B cell (primary cell): ENCODE data around the gene STX8.

Source experiments
- EZH2 ChIP-seq: IDR thresholded peaks from 2 replicates; pipeline ENCODE4 v1.6.1; 2012; ENCODE audit warnings: borderline replicate concordance, low read depth, mild to moderate bottlenecking, moderate library complexity, low read length; ENCODE audit not compliant: insufficient read depth, poor library complexity, severe bottlenecking
- TF ChIP-seq, protein P1 (sequence below): fragments of 200-600 bp; IDR thresholded peaks from one replicate; pipeline ENCODE4 v1.8.0; 2022; ENCODE audit warnings: antibody characterized with exemption, mild to moderate bottlenecking

DNA sequence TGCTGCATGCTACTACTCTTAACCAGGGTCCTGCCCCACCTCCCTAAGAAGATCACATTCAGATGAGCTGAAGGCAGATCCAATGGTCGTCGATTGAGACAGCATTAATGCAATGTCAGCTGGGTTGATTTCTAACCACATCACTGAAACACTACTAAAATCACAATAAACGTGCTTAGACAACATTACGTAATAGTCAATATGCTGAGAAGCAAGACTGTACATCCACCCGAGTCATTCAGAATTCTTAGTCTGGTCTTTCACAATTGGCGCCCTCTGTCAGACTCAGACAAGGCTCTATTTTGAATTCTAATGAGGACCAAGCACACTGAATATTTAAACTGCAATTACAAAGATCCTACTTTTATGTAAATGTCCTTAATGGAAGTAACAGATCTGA, 205.2 kb downstream of the STX8 start:
- TF ChIP-seq, protein P1, sequence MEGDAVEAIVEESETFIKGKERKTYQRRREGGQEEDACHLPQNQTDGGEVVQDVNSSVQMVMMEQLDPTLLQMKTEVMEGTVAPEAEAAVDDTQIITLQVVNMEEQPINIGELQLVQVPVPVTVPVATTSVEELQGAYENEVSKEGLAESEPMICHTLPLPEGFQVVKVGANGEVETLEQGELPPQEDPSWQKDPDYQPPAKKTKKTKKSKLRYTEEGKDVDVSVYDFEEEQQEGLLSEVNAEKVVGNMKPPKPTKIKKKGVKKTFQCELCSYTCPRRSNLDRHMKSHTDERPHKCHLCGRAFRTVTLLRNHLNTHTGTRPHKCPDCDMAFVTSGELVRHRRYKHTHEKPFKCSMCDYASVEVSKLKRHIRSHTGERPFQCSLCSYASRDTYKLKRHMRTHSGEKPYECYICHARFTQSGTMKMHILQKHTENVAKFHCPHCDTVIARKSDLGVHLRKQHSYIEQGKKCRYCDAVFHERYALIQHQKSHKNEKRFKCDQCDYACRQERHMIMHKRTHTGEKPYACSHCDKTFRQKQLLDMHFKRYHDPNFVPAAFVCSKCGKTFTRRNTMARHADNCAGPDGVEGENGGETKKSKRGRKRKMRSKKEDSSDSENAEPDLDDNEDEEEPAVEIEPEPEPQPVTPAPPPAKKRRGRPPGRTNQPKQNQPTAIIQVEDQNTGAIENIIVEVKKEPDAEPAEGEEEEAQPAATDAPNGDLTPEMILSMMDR: no peak
- TF ChIP-seq EZH2: no peak
